DOHH2 (cell line): ENCODE data around the gene MBOAT1.

Experiments used
- CTCF ChIP-seq: fragments of 200-600 bp; sonication (generic); IDR thresholded peaks from one replicate; pipeline ENCODE4 v1.5.1; 2014; ENCODE audit warnings: antibody characterized with exemption, mild to moderate bottlenecking, low read depth, low read length; ENCODE audit not compliant: poor library complexity, severe bottlenecking
- EZH2phosphoT487 ChIP-seq: fragments of 200-600 bp; sonication (generic); IDR thresholded peaks from 2 replicates; pipeline ENCODE4 v1.6.1; 2017; ENCODE audit warnings: borderline replicate concordance, mild to moderate bottlenecking, antibody characterized with exemption, low read length, moderate library complexity, mixed read lengths

DNA sequence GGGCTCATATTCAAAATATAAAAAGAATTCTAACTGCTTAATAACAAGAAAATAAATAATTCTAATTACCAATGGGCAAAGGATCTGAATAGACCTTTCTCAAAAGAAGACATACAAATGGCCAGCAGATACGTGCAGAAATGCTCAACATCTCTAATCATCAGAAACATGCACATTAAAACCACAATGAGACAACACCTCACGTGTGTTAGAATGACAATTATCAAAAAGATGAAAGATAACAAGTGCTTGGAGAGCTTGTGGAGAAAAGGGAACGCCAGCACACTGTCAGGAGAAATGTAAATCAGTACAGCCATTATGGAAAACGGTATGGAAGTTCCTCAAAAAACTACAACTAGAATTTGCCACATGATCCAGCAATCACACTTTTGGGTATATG is 53.6 kb downstream of the MBOAT1 start:
- TF ChIP-seq CTCF (no peak), EZH2phosphoT487 (no peak)
